ENCODE measurements around the gene PLCL2.

Gene PLCL2

DNA sequence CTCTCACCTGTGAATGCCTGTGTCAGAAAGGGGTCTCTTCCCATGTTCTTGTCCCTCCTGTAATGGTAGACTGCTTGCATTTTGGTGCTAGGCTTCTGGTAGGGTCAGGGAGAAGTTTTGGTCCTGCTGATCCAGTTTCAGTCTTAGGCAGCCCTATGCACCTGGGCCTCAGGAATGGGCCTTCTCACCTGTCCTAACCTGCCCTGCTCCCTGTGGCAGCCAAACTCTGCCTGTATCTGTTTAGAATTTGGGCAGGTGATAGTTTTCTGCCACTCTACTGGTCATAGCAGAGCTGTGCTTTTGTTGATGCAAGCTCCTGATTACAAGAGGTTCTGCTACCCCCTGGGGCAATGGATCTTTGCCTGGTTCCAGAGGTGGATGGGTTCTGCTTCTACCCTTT lies 118.7 kb downstream of the PLCL2 start:
- in situ Hi-C loops (cut with HindIII; ENCODE audit: low sequenced_read_pairs), result no loop called here

DNA sequence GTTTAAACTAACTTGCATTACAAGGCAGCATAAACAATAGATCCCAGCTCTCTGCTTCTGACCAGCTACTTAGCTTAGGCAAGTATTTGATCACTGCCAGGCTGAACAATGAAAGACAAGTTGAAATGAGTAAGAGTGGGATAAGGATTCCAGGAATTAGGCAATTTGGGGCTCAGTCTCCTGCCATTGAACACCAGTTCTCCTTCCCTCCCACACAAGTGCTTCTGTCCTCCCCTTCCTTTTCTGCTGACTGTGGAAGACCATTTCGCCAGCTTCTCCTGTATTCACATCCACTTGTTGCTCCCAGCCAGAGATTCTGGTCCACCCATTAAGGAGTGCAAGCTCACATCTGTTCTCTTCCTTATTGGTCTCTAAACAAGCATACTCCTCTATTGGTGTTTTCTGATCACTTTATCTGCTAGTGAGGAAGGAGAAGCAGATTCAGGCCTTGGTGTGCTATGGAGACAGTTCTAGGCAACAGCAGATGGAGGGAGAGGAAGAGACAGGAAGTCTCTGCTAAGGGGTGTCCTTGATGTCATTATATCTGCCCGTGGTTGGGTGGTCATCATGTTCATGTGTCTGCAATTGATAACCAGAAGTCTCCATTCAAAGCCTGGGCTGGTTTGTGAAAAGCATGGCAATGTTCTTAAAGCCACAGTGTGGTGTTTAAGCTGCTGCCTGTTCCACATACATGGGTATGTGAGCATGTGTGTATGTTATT lies 121.5 kb downstream of the PLCL2 start:
- in situ Hi-C loops (cut with HindIII; ENCODE audit: low sequenced_read_pairs), result no loop called here

DNA sequence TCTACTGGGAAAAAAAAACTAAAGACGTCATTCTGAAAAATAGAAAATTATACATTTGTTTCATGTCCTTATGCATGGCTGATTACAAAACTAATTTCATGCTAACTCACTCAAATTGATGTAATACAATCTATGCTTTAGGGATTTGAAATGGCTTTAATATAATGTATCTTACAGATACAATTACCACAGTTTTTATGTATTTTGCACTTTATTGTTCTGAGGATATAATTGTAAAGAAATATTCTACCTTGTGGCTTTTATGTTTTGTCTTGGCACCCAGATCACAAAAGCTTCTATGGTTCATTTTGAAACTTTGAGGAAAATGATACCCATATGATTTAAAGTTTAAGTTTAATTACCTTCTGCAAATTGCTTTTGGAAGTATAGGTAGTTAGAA lies 122.5 kb downstream of the PLCL2 start:
- in situ Hi-C loops (cut with HindIII; ENCODE audit: low sequenced_read_pairs), result no loop called here

DNA sequence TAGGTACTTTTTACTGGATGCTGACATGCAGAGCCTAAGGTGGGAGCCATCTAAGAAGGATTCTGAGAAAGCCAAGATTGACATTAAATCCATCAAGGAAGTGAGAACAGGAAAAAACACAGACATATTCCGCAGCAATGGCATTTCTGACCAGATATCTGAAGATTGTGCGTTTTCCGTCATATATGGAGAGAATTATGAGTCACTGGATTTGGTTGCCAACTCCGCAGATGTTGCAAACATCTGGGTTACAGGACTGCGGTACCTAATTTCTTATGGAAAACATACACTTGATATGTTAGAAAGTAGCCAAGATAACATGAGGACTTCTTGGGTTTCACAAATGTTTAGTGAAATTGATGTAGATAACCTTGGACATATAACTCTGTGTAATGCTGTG lies 125.1 kb downstream of the PLCL2 start:
- in situ Hi-C loops (cut with HindIII; ENCODE audit: low sequenced_read_pairs), result no loop called here

DNA sequence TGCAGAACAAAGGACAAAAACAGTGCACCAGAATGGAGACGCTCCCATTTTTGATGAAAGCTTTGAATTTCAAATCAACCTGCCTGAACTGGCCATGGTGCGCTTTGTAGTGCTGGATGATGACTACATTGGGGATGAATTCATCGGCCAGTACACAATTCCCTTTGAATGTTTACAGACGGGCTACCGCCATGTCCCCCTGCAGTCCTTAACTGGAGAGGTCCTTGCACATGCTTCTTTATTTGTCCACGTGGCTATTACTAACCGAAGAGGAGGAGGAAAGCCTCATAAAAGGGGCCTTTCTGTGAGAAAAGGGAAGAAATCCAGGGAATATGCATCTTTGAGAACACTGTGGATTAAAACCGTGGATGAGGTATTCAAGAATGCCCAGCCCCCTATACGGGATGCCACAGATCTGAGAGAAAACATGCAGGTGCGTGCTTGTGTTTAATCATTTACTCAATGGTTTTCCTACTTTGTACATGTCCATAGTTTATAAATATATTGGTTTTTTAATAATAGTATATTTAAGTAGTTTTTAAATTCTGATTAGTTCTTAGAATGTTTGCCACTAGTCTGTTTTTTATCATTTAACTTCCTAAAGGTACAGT lies 127.1 kb downstream of the PLCL2 start:
- in situ Hi-C loops (cut with HindIII; ENCODE audit: low sequenced_read_pairs), result no loop called here

DNA sequence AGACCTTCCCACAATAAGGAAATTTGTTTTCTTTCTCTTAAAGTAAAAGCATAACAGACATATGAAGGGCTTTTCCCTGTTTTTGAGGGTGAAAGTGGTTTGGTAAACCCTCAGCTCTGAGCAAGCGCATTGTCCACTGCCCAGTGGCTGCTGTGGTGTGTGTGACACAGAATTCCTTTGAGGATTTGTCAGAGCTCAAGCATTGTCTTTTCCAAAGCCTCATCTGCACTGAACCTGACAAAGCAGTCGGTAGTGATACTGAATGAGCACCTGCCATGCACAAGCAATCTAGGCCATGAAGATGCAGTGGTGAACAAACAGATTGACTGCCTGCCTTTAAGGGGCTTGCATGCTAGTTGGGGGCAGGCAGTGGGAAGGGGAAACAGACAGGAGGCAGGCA lies 128.3 kb downstream of the PLCL2 start:
- in situ Hi-C loops (cut with HindIII; ENCODE audit: low sequenced_read_pairs), result no loop called here

DNA sequence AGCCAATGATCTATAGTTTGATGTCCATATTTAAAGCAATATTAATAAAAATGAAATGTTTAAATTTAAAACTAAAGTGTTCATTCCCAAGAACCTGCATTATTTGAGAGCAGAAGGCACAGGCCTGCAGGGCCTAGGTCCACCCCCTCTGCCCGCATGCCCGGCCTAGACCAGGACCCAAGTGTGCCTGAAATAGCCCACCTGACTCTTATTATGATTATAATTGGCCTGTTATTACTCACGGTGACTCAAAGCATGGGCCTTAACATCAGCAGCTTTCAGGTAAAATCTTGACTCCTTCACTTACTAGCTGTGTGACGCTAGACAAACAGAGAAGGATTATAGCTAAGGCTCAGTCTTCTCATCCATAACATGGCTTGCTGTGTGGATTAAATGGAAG lies 128.8 kb downstream of the PLCL2 start:
- in situ Hi-C loops (cut with HindIII; ENCODE audit: low sequenced_read_pairs), result no loop called here

DNA sequence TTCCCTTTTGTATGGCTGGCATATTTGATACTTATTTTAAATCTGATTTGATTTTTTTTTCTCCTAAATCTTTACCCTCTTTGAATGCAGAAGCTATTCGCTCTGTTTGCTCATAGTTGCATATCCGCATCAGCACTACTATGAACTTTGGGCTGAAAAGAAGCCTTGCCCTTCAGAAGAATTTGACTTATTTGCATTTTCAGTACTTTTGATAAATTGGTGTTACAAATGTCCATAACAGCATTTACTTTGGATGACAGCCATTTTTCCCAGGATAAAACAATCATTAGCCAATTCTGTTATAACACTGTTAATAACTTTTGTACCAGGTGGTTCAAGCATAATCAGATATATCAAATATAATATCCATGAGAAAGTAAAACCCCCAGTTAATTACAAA lies 129.5 kb downstream of the PLCL2 start:
- in situ Hi-C loops (cut with HindIII; ENCODE audit: low sequenced_read_pairs), result no loop called here

DNA sequence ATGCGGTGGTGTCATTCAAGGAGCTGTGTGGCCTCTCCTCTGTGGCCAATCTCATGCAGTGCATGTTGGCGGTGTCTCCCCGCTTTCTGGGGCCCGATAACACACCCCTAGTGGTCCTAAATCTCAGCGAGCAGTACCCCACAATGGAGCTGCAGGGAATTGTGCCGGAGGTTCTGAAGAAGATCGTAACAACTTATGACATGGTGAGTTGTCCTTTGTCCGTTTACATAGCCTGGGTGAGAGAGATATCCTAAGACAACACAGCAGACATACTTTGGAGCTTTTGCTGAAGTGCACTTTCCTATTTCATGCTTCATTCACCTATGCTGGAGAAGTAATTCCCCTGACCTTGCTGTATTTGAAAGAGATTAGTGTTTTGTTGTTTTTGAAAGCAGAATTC lies 130.0 kb downstream of the PLCL2 start:
- in situ Hi-C loops (cut with HindIII; ENCODE audit: low sequenced_read_pairs), result no loop called here

DNA sequence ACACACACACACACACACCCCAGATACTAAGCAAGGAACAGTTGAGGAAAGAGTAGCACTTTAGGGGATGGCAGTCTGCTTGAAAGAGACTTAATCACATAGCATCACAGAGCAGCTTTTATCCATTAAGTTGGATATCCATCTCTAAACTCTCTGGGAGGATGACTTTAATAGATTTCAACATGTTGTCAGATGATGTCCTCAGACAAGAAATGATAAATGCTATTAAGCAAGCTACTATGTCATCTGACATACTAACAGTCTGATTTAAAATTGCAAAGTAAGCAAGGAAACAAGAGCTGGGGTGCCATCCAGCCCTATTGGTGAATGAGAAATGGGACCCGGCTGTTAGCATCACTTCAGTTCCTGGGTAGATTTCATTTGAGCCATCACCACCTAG lies 136.9 kb downstream of the PLCL2 start:
- in situ Hi-C loops (cut with HindIII; ENCODE audit: low sequenced_read_pairs), result no loop called here

DNA sequence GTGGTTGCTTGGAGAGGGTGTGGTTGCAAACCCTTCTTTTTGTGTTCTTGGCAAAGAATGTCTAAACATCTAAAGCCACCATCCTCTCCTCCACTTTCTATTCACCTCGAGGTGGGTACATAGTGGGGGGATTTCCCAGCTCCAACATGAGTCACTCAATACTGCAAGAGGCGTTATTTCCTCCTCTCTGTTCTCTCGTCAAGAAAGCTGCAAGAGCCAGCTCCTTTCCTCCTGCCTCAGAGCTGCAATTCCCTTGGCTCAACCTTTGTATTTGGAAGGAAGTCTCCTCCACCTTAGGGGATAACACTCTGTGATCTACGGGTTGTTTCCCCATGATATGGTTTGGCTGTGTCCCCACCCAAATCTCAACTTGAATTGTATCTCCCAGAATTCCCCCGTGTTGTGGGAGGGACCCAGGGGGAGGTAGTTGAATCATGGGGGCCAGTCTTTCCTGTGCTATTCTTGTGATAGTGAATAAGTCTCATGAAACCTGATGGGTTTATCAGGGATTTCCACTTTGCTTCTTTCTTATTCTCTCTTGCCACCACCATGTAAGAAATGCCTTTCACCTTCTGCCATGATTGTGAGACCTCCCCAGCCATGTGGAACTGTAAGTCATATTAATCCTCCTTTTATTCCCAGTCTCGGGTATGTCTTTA lies 138.4 kb downstream of the PLCL2 start:
- in situ Hi-C loops (cut with HindIII; ENCODE audit: low sequenced_read_pairs), result no loop called here

DNA sequence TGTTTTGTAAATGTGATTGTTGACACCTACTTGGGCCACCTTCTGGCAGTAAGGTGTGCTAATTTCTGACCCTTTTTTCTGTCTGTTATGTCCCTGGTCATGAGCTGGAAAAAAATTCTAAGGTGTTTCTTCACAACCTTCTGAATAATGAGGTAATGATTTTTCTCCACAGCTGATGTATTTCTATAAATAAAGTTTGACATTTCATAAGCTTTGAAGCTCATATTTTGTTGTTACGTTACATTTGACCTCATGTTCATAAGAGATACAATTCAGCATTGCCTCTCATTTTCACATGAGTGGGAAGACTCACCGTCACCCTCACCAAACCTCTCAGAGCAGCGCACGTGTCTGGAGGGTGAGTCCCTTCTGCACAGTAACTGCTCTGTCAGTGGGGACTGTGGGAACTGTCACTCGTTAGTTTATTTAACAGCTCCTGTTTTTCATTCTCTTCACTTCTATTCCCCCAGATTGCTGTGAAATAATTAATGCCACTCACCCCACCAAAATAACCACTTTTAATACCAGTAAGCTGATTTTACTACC lies 140.9 kb downstream of the PLCL2 start:
- in situ Hi-C loops (cut with HindIII; ENCODE audit: low sequenced_read_pairs), result no loop called here

DNA sequence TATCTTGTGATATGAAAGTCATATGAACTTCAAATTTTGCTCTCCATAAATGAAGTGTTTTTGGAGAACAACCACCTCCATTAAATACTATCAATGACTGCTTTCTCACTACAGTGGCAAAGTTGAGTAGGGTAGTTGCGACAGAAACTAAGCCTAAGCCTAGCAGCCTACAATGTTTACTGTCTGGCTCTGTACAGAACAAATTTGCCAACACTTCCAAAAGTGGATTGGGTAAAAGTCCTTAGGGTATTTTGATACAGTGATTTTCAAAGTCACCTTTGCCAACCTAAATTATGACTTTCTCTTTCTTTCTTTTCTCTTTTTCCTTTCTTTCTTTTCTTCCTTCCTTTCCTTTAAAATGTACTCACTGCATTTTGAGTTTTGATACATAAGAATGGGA lies 142.6 kb downstream of the PLCL2 start:
- in situ Hi-C loops (cut with HindIII; ENCODE audit: low sequenced_read_pairs), result no loop called here

DNA sequence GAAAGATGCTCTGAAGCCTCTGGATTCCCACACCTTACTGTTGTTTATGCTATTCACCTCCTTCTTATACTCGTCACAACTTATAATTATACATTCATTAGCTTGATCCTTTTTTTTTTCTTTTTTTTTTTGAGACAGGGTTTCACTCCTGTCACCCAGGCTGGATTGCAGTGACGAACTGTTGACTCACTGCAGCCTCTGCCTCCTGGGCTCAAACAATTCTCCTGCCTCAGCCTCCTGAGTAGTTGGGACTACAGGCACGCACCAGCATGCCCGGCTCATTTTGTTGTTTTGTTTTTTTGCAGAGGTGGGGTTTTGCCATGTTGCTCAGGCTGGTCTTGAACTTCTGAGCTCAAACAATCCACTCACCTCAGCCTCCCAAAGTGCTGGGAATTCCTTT lies 143.6 kb downstream of the PLCL2 start:
- in situ Hi-C loops (cut with HindIII; ENCODE audit: low sequenced_read_pairs), result no loop called here

DNA sequence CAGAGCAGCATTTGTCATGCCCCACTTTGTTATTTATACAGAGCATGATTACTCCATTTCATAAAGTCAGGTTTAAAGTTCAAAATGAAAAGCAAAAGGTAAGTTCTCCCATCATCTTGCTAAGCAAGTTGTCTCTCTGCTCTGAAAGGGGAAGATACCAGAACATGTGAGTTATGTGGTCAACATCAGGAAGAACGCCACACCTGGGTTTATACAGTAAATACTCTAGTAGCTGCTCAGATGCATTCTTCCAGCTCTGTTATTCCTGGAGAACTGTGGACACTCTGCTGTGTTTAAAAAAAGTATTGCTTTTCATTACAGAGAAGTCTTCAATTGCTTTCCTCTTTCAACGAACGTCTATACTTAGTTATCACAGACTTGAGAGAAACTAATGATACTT lies 145.7 kb downstream of the PLCL2 start:
- in situ Hi-C loops (cut with HindIII; ENCODE audit: low sequenced_read_pairs), result no loop called here

DNA sequence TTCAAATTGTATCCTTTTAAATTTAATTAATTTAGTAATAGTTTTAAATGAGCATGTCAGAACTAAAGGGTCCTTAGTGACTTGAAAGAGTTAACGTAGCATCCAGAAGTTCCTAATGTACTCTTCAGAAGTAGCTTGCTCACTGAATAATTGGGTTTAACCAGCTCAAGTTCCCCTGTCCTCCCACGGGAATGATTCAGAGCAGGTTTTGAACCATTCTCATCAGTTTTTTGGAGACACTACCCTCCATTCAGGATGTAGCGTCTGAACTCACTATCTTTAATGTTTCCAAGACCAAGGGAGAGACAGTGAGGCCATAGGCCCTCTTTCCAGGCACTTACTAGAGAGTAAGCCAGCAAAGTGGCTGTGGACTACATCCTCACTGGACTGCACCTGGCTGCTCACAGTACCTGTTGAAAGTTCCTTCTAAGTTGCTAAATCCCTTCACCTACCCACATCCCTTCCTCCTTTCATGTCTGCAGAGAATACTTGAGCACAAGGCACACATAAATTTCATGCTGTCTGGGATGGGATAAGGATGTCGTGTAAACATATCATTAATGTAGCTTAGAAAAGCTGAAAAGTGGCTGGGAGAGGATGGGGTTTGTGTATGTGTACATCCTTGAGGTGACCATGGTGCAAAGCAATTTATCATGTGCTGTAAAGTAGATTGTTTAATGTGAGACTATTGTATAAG lies 146.3 kb downstream of the PLCL2 start:
- in situ Hi-C loops (cut with HindIII; ENCODE audit: low sequenced_read_pairs), result no loop called here

DNA sequence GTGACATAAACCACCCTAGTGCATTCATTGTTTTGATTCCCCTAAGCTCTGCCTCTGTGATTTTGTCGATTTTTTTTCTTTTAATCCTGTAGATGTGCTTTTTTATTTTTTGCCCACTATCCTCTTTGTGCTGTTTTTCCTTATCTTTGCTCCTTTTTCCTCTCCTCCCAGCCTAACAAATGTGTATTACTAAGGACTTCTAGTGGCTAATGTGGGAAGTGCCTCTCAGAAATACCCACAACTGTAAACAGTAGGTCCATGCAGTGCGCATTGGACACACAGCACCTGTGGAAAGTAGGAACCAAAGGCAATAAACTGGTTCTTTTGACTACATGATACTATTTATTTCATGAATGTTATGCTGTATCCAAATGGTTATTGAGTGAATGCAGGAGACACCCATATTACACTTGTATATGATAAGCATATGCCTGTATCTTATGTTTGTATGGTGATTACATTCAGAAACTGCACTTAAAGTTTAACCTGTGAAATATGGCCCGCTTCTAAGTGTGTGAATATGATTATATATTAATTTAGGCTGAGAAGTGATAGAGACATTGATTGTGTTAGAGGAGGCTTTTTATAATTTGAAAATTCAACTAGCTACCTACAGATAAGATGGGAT lies 147.8 kb downstream of the PLCL2 start:
- in situ Hi-C loops (cut with HindIII; ENCODE audit: low sequenced_read_pairs), result no loop called here

DNA sequence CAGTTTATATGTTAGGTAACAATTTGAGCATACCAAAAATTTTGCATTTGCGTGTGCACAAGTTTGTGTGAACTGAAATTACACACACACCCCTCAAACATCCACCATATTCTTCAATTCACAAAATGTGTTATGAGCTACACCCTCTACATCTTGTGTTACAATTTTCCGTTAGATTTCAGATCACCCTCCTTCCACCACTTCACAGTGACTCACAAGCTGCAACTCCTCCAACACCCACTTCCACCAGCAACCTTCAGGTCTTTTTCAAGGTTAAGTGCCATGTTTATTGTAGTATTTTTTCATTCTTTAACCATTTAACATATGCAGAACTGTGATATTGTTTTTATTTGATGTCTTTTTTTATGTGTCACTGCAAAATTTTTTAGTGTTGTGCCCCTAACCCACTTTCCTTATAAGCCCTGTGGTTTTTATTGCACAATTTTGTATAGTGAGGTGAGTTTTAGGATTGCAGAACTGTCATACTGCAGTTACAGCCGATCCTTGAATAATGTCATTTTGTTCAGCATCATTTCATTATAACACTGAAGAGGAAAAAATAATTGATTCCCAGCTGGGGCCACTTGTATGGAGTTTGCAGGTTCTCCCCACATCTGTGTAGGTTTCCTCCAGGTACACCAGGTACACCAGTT lies 148.9 kb downstream of the PLCL2 start:
- in situ Hi-C loops (cut with HindIII; ENCODE audit: low sequenced_read_pairs), result no loop called here

DNA sequence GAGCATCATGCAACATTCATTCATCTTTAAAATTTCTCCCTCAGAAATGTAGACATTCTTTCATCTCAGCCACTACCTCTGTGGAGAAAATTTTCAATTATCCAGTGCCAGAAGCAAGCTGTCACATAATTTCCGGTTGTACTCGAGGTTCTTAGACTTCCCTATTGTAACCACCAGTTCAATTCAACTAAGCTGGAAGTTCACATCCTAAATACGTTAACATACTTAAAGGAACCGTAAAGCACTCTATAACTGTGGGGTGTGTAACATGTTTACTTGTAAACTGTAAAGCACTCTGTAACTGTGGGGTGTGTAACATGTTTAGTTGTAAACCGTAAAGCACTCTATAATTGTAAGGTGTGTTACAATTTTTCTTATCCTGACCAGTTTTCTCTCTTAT lies 150.3 kb downstream of the PLCL2 start:
- in situ Hi-C loops (cut with HindIII; ENCODE audit: low sequenced_read_pairs), result no loop called here

DNA sequence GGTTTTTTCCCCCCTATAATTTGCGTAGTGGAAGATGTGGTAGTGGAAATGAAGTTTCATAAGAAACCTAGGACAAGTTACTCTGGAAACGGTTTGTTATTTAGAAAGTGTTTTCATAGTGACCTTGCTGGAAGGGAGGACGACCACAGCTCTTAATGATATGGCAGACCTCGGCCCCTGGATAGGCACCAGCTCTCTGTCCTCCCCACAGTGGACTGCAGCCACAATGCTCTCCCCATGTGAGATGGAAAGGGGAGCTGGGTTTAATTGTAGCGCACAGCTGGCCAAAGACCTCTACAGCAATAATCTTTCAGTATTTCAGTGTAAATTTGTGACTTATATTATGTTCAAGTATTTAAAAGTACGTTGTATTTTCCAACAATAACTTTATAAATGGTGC lies 151.2 kb downstream of the PLCL2 start:
- in situ Hi-C loops (cut with HindIII; ENCODE audit: low sequenced_read_pairs), result no loop called here

DNA sequence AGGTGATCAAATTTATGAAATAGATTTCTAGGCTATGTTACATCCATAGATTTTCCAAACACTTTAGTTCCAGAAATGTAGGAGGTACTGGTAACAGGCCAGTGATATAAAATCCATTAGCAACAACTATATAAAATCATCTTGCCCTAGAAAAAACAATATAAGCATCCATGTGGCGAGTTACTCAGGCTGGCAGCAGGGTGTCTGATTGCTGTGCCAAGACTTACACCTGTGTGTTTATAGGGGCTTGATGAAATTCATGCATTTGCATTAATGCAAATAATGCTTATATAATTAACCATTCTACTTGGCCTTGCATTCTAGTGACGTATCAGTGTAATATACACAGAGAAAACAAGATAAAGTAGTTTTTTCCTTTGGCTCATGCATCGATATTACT lies 153.4 kb downstream of the PLCL2 start:
- in situ Hi-C loops (cut with HindIII; ENCODE audit: low sequenced_read_pairs), result no loop called here

All from DLD1 (cell line).